SK-N-MC (cell line): Measurements from ENCODE around the gene MRTFA.

Source experiments
- EZH2 ChIP-seq: fragments of 200-600 bp; sonication (generic); IDR thresholded peaks from one replicate; pipeline ENCODE4 v1.6.1; 2017; ENCODE audit warnings: antibody characterized with exemption
- FOXP2 ChIP-seq: optimal IDR thresholded peaks from 2 replicates; pipeline ENCODE3; 2011; ENCODE audit warnings: mild to moderate bottlenecking, moderate library complexity; ENCODE audit not compliant: insufficient read depth; ENCODE audit errors: extremely low read length, control extremely low read depth
- POLR2AphosphoS5 ChIP-seq: IDR thresholded peaks from 2 replicates; pipeline ENCODE4 v1.6.1; 2012; ENCODE audit warnings: mild to moderate bottlenecking, low read depth, low read length, borderline replicate concordance

DNA sequence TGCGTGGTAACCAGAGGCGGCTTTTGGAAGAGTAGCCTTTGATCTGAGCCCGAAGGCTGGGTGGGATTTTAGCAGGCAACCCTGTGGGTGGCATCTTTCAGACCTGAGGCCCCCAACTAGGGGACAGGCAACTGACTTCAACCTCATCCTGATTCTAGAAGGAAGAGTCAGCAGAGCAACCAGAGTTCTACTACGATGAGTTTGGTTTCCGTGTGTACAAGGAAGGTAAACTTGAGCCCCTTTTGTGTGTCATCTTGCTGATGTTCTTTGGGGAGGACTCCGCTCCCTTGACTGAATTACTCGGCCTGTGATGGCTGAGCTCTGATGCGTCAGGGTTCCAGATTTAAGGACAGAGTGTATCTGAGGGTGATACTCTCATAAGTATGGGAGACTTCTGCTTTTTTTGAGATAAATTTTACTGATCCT, 234.5 kb downstream of the MRTFA start:
- no peak for TF ChIP-seq EZH2
- TF ChIP-seq POLR2AphosphoS5, result no peak
- TF ChIP-seq FOXP2, result no peak
